ENCODE results near the gene MGLL.

GRCh38 chr3:127867412-127867811 lies 45.1 kb upstream of the MGLL start:
- TF ChIP-seq, protein P1, sequence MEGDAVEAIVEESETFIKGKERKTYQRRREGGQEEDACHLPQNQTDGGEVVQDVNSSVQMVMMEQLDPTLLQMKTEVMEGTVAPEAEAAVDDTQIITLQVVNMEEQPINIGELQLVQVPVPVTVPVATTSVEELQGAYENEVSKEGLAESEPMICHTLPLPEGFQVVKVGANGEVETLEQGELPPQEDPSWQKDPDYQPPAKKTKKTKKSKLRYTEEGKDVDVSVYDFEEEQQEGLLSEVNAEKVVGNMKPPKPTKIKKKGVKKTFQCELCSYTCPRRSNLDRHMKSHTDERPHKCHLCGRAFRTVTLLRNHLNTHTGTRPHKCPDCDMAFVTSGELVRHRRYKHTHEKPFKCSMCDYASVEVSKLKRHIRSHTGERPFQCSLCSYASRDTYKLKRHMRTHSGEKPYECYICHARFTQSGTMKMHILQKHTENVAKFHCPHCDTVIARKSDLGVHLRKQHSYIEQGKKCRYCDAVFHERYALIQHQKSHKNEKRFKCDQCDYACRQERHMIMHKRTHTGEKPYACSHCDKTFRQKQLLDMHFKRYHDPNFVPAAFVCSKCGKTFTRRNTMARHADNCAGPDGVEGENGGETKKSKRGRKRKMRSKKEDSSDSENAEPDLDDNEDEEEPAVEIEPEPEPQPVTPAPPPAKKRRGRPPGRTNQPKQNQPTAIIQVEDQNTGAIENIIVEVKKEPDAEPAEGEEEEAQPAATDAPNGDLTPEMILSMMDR (IDR thresholded peaks at IDR 0.05), result no peak
- TF ChIP-seq TEAD4 (CRISPR knock-in tag; IDR thresholded peaks at IDR 0.05) (no peak), TP53 (CRISPR knock-in tag; IDR thresholded peaks at IDR 0.05) (no peak), ZNF396 (CRISPR knock-in tag; IDR thresholded peaks at IDR 0.05; ENCODE audit: borderline replicate concordance) (no peak), SMAD4 (CRISPR knock-in tag; IDR thresholded peaks at IDR 0.05) (no peak), ATF1 (CRISPR knock-in tag; IDR thresholded peaks at IDR 0.05) (no peak), SP1 (CRISPR knock-in tag; conservative IDR thresholded peaks at IDR 0.05) (no peak)
- TF ChIP-seq, protein P2, sequence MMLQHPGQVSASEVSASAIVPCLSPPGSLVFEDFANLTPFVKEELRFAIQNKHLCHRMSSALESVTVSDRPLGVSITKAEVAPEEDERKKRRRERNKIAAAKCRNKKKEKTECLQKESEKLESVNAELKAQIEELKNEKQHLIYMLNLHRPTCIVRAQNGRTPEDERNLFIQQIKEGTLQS (CRISPR knock-in tag; conservative IDR thresholded peaks at IDR 0.05), result no peak
